ENCODE data around the gene ZNF521. TPM values are rescaled to one million over a fixed set of nuclear protein-coding genes. Genes with fewer than 3 reads are reported as not detected.

Gene ZNF521
- total RNA-seq, 1 experiment from 2014 or later, result 0.04 TPM

- intact Hi-C loops (cut with micrococcal nuclease), result no loop called here
- Histone ChIP-seq H3K9ac (ENCODE audit: low read length) (no peak overlapping the region), H2AFZ (ENCODE audit: low read length) (no peak overlapping the region), H3K27me3 (ENCODE audit: low read length) (peaks cover 11% of the 10 kb centered on the region; the same call in 1 of the 2 replicates), H3K4me2 (ENCODE audit: low read length) (no peak overlapping the region), H3K4me3 (ENCODE audit: low read length) (no peak overlapping the region), H3K79me2 (ENCODE audit: low read length) (no peaks in the 10 kb centered on the region), H3K4me1 (ENCODE audit: insufficient read depth, low read length) (peaks cover 8% of the 10 kb centered on the region), H3K9me3 (ENCODE audit: low read length) (no peaks in the 10 kb centered on the region), H3K9me2 (replicated peaks; ENCODE audit: low read length) (no peaks in the 10 kb centered on the region), H4K20me1 (ENCODE audit: low read length) (no peaks in the 10 kb centered on the region), H3K27ac (ENCODE audit: low read length) (no peak overlapping the region), H3K36me3 (ENCODE audit: low read depth, low read length) (no peaks in the 10 kb centered on the region), H3F3A (ENCODE audit: low read length, unreplicated experiment) (no peaks in the 10 kb centered on the region)
- ATAC-seq (no peak), DNase-seq (no peak)
- TF ChIP-seq EZH2phosphoT487 (IDR thresholded peaks at IDR 0.05; ENCODE audit: borderline replicate concordance, low read length), result no peak
- TF ChIP-seq CTCF (conservative IDR thresholded peaks at IDR 0.05; ENCODE audit: low read depth, low read length), result no peak
- no TSS peak for BruUV-seq (replicated peaks)
- CTCF ChIA-PET, result no interaction called here
- POLR2A ChIA-PET (ENCODE audit: unreplicated experiment), result no interaction called here
These were observed 294.4 kb downstream of the ZNF521 start for GRCh38 chr18:25057491-25058050.

- BruUV-seq (replicated peaks), result no TSS peak
- Histone ChIP-seq H4K20me1 (ENCODE audit: low read length) (no peaks in the 10 kb centered on the region), H3K79me2 (ENCODE audit: low read length) (no peaks in the 10 kb centered on the region), H3K4me3 (ENCODE audit: low read length) (no peak overlapping the region), H3K36me3 (ENCODE audit: low read depth, low read length) (no peaks in the 10 kb centered on the region), H3K4me1 (ENCODE audit: insufficient read depth, low read length) (peaks cover 8% of the 10 kb centered on the region), H3K9me2 (replicated peaks; ENCODE audit: low read length) (no peaks in the 10 kb centered on the region), H2AFZ (ENCODE audit: low read length) (no peak overlapping the region), H3K9ac (ENCODE audit: low read length) (no peak overlapping the region), H3K27me3 (ENCODE audit: low read length) (peaks cover 17% of the 10 kb centered on the region; the same call in 1 of the 2 replicates), H3F3A (ENCODE audit: low read length, unreplicated experiment) (no peaks in the 10 kb centered on the region), H3K9me3 (ENCODE audit: low read length) (no peaks in the 10 kb centered on the region), H3K27ac (ENCODE audit: low read length) (no peak overlapping the region), H3K4me2 (ENCODE audit: low read length) (no peak overlapping the region)
- ChIA-PET CTCF (no interaction called here), POLR2A (ENCODE audit: unreplicated experiment) (interaction anchor here (0.7 kb wide), 1 partner anchor 306 kb away, joined by 3 read pairs; no protein-coding TSS in a partner anchor)
- DNase-seq (no peak), ATAC-seq (no peak)
- intact Hi-C loops (cut with micrococcal nuclease), result no loop called here
- TF ChIP-seq CTCF (conservative IDR thresholded peaks at IDR 0.05; ENCODE audit: low read depth, low read length) (no peak), EZH2 (IDR thresholded peaks at IDR 0.05; ENCODE audit: low read length, unreplicated experiment) (no peak), EZH2phosphoT487 (IDR thresholded peaks at IDR 0.05; ENCODE audit: borderline replicate concordance, low read length) (no peak)
These were observed 295.5 kb downstream of the ZNF521 start for GRCh38 chr18:25056429-25056828.

GRCh38 chr18:25055076-25055475, 296.9 kb downstream of the ZNF521 start:
- intact Hi-C loops (cut with micrococcal nuclease), result no loop called here

More at GRCh38 chr18:25055076-25055475, 296.9 kb downstream of the ZNF521 start:
- no peaks in the 10 kb centered on the region for H3K9me3 ChIP-seq (ENCODE audit: low read length)
- no peak overlapping the region for H3K9ac ChIP-seq (ENCODE audit: low read length)
- peak; percentile 35 for DNase-seq
- no peaks in the 10 kb centered on the region for H3K36me3 ChIP-seq (ENCODE audit: low read depth, low read length)
- CTCF ChIA-PET, result no interaction called here
- BruUV-seq (replicated peaks), result no TSS peak
- TF ChIP-seq EZH2 (IDR thresholded peaks at IDR 0.05; ENCODE audit: low read length, unreplicated experiment) (no peak), EZH2phosphoT487 (IDR thresholded peaks at IDR 0.05; ENCODE audit: borderline replicate concordance, low read length) (no peak), CTCF (conservative IDR thresholded peaks at IDR 0.05; ENCODE audit: low read depth, low read length) (no peak)
- H2AFZ ChIP-seq (ENCODE audit: low read length), result no peak overlapping the region
- no peaks in the 10 kb centered on the region for H3K79me2 ChIP-seq (ENCODE audit: low read length)
- no peak overlapping the region for H3K4me3 ChIP-seq (ENCODE audit: low read length)
- peaks cover 8% of the 10 kb centered on the region for H3K4me1 ChIP-seq (ENCODE audit: insufficient read depth, low read length)
- peak; percentile 64; the same call in 1 of the 2 replicates for ATAC-seq
- POLR2A ChIA-PET (ENCODE audit: unreplicated experiment), result no interaction called here
- no peak overlapping the region for H3K27ac ChIP-seq (ENCODE audit: low read length)
- H3K4me2 ChIP-seq (ENCODE audit: low read length), result peak overlapping the region; percentile 31; the same call in 1 of the 2 replicates
- H4K20me1 ChIP-seq (ENCODE audit: low read length), result no peaks in the 10 kb centered on the region
- no peaks in the 10 kb centered on the region for H3F3A ChIP-seq (ENCODE audit: low read length, unreplicated experiment)
- H3K27me3 ChIP-seq (ENCODE audit: low read length), result peaks cover 24% of the 10 kb centered on the region
- no peaks in the 10 kb centered on the region for H3K9me2 ChIP-seq (replicated peaks; ENCODE audit: low read length)
